NCI-H774 (cell line): ENCODE data around the gene CHD5.
A peak's percentile ranks its signal among the peaks of the same experiment; 100 is the strongest.

ENCODE experiments used
- DNase-seq: peaks from one replicate; lab custom pipeline; 2025; lab: John Stamatoyannopoulos, UW

CHD5 gene

DNA sequence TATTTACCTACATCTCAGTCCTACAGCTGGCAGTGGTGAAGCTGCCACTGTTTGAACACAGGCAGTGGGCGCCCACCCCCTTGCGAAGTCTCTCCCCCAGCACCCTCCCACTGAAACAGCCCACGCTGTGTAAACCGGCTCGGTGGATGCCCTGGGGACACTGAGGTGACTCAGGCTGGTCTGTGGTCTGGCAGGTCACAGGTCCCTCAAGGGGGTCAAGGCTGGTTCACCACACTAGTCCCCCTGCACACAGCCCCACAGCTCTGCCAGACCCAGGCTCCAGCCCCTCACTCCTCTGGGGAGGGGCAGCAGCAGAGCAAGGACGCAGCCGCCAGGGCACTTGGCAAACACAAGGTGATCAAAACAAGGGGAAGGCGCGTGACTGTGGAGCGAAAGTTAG is 7.6 kb downstream of the CHD5 start:
- no peak for DNase-seq

DNA sequence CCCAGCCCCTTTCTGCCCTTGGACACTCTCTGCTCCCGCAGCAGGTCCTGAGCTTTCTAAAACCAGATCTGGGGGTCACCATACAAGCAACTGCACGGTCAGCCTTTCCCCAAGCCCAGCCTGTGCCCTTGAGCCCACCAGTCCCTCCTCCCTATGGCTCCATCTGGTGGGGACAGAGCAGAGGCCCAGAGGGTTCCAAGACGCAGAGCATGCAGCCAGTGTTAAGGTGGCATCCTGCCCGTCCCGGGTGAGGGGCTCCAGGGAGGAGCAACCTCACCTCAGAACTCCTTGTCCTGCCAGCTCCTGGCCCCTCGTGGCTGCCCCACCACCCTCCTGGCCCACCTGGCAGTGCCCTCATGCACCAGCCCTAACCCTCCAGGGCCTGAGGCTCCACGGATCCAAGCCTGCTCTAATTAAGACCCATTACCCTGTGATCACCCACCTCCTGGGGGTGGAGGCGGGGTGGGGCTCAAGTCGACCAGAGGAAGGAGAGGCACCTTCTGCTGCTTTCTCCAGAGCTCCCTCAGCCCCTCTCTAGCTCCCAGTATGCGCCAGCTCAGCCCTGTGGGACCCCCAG is 8.5 kb downstream of the CHD5 start:
- DNase-seq: no peak

DNA sequence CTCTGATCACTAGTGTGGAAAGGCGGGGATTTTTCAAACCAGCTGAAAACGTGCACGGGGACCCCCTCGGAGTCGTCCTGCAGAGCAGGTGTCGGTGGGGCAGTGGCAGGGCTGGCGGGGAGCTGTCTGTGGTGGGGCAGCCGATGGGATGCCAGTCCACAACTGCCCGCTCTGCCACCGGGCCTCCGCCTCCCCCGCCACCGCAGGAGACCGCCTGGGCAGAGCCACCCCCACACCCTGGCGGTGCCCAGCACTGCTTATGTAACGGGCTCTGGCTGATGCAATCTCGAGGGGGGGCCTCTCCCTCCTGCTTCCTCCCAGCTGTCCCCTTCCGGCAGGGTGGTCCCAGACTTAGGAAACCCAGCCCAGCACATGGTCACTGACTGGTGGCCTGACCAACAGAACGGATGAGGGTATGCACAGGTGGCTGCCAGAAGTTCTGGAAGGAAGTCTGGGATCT is 9.3 kb downstream of the CHD5 start:
- DNase-seq: no peak

DNA sequence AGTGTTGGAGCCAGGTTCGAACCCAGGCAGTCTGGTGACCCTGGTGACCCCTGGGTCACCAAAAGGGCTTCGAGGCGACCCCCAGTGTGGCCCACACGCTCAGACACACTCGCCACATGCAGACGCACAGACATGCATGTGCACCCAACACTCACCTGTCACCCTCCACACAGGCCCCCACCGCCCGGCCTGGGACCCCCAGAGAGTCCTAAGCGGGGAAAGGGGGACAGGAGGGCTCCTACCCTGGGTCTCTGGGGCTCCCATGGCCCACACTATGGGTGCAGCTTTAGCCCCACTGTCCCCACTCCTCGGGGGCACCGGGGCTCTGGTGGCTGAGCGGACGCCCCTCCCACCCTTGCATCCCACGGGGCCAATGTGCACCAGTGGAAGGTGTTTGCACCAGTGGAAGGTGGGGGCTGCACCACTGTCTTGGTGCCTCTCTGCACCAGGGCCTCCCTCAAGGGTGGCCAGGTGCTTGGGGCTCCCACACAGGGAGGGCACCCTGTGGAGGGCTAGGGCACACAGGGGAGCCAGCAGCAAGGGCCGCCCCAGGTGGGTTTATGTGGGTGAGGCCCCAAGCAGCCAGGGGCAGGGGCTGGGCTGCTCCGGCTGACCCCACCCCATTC is 9.9 kb downstream of the CHD5 start:
- DNase-seq: no peak

DNA sequence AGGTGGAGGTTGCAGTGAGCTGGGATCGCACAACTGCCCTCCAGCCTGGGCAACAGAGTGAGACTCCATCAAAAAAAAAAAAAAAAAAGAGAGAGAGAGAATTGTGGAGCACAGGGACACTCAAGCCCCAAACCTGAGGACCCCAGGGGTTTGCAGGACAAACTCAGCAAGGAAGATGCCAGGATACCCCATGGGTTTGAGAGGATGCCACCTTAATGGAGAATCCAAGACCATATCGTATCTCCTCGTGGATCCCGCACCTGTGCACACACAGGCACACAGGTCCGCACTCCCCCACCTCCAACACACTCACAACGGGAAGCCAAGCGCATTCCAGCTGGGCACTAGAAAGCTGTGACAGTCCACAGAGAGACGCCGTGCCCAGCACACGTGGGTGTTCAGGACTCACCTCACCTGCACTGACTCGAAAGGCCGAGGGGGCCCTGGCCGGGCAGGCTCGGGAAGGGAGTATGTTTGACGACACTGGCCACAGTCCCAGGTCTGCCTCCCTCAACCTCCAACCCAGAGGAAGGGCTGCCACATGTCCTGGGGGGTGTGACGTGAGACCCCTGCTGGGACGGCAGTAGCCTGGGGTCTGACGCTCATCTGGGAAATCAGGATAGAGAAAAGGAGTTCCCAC is 11.1 kb downstream of the CHD5 start:
- no peak for DNase-seq

DNA sequence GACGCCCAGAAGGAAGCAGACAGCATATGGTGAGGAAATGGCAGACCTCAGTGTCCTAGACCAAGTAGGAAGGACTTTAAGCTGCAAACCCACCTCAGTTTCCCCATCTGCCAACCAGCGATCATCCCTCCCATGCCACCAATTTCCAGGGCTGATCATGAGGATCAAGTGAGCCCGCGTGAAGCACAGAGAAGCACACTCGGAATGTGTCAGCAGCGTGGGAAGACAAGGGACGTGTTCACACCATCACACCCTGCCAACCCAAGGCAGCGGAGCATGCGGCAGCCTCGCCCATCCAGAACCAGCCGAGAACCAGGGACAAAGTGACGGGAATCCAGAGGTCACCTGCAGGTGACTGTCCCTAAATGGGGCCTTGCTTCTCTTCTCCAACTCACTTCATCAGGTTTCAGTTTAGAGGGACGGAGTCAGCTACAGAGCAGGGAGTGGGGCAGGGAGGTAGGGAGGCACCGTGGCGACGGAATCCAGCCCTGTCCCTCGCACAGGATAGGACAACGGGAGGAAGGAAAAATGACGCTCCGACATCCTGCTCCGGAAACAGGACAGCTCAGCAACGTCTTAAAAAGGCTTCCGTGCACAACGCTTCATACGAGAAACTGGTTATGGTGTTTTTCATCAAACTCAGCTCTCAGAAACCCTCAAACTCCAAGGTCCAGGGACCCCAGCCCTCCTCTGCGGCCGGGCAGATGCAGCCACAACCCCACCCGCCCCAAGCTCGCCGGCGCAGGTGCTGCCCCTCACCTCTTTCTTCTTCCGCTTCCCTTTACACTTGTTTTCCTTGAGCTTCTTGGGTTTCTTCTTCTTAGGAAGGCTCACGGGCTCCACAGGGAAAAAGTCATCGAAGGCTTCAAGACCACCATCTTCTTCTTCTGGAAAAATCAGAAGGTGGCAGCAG is 12.5 kb downstream of the CHD5 start:
- no peak for DNase-seq

DNA sequence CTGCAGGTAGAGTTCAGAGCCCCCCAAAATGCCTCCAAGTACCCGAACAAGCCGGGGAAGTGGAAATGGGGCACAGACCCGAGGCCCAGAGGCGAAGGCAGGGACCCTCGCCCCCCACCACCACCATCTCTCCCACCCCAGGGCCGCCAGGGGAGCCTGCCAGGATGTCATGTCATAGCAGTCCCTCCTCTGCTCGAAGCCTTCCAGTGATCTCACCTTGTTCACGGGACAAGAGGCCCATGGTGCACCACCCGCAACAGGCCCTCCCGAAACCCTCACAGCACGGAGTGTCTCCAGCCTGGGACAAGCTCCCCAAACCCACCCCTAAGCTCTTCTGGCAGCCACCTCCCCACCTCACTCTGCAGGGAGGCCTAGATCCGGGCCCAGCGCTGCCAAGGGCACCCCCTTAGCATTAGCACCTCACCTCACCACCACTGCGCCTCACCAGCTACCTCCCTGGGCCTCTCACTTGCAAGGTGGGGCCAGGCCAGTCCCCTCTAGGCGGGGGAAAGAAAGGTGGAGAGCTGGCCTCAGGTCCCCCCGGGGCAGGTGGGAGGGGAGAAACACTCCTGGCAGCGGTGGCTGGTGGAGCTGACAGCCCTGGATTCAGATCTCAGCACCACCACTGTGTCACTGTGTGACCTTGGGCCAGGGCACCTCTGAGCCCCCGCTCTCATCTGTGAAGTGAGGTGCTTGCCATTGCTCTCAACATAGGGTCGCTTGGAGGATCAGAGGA is 13.3 kb downstream of the CHD5 start:
- no peak for DNase-seq

DNA sequence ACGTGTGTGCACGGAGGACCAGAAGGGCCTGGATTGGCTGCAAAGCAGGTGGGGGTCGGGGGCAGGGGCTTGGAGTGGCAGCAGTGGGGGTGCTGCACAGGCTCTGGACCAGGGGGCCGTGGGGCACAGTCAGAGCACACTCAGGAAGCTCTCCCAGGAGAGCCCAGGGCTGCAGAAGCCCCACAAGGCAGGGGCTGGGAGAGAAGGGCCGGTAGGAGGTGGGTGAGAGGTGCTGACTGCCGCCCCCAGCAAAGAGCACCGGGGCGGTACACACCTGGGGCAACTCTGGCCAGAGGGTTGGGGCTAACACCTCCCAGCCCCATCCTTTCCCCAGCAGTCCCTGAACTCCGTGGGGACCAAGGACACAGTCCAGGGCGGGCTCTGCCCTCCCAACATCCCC is 13.9 kb downstream of the CHD5 start:
- no peak for DNase-seq

DNA sequence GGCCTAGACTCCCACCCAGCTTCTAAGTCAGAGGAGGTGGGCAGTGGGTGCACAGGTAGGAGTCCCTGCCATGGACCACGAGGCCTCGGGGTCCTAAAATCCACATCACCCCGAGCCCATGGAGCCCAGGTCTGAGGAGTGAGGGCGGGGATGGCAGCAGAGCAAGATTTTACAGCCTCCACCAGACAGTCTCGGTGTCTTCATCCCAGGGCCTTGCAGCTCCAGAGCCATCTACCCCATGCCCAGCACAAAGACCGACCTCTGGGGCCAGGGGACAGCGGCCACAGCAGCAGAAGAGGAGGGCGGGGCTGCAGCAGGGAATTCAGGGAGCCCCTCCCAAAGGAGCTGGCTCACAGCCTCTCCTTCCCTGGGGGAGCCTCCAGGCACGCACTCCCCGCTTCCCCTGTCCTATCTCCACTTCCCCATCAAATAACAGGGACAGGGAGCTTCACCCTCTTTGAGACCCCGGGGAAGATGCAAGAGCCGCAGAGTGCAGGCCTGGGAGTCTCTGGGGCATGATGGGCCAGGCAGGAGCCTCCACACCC is 14.6 kb downstream of the CHD5 start:
- DNase-seq: no peak

DNA sequence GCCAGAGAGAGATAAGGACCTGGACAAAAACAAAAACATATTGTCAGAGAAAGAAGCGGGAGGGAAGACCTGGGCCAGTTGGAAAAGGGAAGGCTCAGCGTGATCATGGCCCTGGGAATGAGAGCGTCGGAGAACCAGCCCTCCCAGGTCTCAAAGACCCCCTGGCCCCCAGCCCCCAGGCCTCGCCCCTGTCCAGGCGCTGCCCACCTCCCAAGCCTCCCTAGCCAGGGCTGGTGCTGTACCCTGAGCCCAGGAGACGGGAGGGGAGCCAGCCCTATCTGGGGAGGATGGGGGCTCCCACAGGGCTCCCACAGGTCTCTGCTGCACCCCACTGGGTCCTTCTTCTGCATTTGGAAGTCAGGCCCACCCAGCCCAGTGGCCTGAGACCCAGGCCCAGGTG is 15.1 kb downstream of the CHD5 start:
- no peak for DNase-seq

DNA sequence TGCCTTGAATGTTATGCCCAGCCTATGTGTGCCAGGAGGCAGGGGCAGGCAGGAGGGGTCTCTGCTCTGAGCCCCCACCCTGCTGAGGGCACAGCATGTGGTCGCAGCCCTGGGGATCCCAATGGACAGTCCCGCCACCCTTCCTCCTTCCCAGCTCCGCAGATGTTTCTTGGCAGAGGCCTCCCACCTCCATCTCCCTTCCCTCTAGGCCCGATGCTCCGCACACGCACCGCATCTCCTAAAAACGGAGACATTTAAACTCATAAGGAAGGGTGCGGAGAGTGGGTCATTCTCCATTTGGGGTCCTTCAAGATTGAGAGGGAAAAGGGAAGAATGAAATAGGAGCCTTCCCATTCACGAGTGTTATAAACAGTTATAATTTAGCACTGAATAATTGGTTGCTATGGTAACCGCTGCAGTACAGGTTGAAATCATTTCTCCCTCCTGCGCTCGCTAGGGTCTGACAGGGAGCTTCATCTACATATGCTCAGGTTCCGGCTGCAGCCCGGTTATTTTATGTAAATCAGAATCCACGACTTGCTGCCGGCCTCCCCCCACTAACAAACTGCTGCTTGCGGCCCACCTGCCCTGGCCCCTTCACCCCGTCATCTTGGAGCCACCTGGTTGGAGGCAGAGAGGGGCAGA is 16.0 kb downstream of the CHD5 start:
- no peak for DNase-seq

DNA sequence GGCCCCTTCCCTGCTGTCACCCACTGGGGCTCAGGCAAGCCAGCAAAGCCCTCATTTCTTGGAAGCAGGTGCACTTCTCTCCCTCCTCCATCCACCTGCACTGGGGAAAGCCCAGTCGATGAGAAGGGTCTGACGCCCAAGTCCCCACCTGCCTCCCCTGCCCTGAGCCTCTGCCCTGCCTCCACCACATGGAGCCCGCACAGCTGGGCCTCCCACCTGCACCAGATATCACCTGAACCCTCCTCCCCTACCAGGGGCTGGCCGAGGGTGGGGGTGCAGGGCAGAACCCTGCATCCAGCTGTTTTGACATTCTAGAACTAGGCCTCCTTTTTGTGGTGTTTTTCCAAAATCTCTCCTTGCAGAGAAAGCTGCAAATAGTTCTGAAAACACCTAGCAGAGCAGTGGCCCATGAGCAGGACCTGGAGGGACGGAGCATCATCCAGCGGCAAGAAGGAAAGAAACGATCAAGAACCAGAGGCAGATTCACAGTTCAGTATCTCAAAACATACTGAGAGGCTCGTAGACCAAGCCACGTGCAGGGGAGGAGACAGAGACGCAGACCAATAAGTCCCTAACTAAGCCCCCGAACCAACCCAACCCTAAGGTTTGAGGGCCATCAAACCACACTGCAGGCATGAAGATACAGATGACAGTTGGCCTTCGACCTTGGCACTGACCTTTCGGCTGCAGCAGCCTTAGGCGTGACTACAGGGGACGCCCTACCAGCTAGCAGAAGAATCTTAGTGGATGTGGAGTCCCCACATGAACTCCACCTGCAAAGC is 16.7 kb downstream of the CHD5 start:
- DNase-seq: no peak

DNA sequence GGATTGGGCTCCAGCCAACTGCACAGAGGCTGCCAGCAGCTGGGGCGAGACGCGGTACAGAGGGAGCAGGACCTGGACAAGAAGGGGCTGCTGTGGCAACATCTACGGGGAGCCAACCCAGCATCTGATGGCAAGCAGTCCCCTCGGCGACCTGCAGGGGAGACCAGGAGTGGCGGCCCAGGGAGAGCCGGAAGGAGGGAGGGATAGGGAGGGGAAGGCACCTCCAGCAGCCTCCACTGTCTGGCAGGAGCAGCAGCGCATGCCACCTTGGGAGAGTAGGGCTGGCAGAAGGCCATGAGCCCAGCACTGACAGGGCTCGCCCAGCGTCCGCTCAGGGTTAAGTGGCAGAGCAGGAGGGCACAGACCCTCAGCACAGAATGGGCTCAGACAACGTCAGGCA is 17.3 kb downstream of the CHD5 start:
- DNase-seq: no peak

DNA sequence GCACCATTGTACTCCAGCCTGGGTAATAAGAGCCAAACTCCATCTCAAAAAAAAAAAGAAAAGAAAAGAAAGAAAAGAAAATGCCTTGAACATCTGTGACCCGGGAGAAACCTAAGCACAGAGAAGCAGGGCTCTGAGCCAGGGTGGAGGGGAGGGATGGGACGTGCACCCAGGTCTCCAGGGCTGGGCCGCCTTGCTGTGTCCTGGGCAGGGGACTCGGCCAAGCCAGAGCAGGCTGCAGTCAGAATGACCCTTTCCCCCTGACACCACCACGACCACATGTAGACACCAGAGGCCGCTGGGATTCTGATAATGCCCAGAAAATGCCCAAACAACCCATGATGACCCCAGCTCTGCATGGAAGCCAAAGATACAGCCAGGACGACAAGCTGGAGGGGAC is 17.8 kb downstream of the CHD5 start:
- DNase-seq: no peak

DNA sequence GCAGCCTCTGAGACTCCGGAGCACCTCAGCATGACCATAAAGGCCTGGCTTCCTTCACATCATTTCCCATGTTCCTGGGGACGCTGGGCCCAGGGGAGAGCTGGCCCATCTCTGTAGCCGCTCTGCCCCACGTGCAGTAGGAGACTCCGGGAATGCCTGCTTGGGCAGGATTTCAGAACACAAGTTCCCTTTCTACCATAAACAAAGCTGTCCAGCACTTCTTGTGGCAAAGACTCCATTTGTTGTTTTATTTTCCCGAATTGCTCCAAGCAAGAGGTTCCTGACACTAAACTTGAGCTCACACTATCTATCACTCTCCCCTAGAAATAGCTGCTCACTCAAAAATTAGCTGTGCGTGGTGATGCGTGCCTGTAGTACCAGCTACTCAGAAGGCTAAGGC is 21.9 kb downstream of the CHD5 start:
- no peak for DNase-seq

DNA sequence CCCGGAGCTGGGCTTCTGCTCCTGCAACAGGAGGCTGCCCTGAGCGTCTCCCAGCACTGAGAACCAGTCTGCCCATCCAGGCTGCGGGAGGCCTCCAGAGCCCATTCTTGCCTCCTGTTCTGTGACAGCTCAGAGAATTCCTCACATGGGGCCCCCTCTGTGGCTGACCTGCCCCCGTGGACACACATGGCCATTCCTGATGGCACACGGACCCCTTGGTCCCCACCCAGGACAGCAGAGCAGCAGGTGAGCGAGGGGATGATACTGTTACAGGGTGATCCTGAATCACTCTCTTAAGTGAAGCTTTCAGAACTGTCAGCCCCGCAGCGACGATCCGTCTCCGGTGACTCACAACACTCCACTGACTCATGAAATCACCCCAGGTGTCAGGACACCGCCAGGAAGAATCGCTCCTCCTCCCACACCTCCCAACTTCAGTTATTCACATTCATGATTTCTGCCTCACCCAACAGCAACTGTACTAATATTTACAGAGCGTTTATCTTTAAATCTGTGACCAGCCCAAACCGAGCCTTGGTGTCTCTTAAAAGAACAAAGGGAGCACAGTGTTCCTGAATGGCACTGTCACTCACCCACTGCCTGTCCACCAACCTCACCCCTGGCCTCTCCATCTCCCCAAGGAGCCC is 22.5 kb downstream of the CHD5 start:
- peak; percentile 31 for DNase-seq

DNA sequence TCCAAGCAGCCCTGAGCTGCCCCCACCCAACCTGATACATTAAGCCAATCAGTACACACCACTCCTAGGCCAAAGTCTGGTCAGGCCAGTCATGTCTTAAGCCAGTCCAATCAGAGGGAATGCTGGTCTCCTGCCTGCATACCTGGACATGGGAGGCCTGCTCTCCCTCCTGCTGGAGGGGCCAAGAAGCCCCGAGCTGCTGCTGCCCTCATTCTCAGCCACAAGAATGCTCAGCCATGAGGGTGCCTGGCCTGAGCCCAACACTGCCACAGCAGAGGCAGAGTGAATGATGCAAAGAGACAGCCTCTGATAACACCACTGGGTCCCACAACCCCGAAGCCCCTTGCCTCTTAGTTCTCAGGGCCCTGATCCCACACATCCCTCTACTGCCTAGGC is 23.0 kb downstream of the CHD5 start:
- no peak for DNase-seq

DNA sequence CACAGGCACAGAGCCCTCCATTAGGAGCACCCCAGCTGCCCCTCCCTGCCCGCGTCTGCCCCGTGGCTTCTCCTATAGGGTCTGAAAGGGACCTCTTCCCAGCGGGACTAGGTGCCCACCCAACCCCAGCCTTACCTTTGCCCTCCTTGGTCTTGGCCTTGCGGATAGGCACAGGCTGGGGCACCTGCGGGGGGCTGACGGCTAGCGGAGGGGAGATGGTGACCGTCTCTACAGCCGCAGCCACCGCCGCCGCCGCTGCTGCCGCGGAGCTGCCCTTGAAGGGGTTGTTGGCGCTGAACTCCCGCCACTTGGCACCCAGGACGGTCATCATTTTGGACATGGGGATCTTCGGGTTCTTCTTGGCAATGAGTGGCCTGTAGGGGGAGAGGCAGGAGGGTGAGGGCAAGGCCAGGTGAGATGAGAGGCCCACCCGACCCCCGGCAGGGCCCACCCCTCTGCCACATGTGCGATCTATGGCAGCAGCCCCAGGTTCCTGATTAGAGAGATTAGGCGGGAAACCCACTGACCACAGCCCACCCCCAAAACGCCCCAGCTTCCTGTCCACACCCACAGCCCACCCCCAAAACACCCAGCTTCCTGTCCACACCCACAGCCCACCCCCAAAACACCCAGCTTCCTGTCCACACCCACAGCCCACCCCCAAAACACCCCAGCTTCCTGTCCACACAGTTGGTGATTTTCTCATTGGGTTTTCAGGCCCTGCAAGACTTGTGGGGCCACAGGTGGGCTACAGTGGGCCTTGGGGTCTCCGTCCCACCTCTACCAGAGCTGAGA is 25.4 kb downstream of the CHD5 start:
- DNase-seq: no peak

DNA sequence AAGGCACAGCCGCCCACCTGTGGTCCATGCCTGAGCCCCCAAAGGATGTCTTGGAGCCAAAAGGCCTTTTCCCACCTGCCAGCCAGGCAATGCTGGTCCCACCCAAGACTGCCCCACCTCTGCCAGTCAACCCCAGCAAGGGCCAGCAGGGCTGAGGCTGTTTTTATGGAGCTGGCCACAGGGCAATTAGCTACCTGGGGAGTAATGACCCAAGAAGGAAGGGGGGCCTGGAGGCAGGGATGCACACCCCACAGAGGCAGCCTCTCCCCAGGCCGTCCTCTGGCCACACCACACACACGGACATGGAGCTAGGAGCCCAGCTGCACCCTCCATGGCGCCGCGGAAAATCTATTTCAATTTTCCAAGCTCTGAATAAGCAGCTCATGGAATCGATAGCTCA is 27.2 kb downstream of the CHD5 start:
- DNase-seq: no peak
